Measurements from ENCODE around the gene MYO1E. TPM values are rescaled to one million over a fixed set of nuclear protein-coding genes. Genes with fewer than 3 reads are reported as not detected.

Gene MYO1E
- polyA plus RNA-seq, 3 donors: 129 to 162 (median 132) TPM

DNA sequence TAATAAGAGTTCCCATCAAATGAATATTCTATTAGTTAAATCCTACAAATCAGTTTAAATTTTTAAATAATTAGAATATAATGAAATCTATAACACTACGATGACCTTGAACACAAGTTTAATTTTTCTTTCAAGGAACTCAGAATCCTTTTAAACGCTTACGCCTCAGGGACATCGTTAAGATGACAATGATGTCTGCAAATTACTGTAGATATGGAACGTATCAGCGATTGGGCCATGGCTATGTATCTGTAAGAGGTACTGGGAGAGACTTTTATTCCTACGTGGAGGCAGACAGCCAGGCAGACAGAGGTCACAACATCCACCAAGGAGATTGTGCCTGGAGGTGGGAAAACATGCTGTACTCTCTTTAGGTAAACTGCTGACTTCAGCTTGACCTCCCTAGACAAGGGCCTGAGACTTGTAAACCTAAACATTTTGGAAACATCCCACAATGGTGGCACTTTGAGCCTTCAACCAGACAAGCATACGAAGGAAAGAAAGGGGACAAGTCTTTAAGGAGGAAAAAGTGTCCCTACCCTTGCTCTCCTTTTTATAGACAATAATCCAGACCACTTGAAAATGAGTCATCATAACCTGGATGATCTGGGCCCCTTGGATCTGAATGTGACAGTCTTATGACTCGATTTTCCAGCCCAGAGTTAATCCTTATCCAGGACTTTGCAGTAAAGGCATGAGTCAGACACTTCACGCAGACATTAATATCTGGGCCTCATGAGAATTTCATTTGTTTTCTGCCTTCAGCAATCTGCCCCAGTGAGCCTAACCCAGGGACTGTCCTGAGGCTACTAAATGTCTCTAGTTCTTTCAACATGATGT, 172.8 kb downstream of the MYO1E start:
- no peak for DNase-seq

- DNase-seq: no peak
Observed at GRCh38 chr15:59197454-59197853, 175.2 kb downstream of the MYO1E start.

DNA sequence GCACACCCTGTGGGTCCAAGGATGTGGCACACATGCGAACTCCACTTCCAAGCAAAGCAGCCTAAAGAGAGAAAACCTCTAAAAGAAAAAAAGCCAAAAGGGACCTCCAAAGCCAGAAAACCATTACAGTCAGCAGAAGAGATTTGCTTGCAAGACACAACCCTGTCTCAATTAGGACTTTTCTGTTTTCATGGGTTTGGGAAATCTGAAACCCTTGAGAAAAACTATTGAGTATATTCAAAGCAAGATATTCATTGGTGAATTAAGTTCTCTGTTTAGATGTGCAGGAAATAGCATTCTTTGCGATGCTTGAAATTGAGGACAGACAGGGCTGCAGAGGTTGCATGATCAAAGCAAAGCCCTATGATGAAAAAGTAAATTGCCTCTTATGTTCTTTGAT, 176.3 kb downstream of the MYO1E start:
- DNase-seq: no peak

DNA sequence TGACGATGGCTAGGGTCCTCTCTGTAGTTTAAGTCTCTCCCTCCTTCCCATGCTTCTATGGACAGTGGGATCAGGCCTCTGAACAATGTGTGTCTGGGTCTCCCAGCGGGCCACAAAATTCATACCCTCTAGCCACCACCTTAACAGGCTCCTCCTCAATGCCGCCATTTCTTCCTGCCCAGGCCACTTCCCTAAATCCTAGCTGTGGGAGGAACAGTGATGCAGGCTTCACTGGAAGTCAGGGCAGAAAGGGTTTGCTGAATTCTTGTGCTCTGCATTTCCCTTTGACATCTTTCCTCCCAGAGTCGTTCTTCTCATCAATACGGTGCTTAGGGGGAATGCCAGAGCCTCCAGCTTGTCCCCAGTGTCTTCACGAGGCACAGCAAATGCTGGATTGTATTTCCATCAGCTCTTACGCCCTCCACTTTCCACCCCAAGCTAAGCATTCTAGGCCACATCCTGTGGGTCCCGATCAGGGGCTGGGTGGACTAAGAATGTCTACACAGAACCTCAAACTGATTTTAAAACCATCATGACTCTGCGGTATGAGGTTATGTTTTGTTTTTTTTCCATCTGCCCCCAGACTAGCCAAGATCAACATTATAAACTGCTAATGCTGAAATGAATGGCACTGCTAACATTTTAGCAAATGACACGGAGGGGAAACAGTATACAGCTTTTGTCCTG, 177.9 kb downstream of the MYO1E start:
- no peak for DNase-seq

DNA sequence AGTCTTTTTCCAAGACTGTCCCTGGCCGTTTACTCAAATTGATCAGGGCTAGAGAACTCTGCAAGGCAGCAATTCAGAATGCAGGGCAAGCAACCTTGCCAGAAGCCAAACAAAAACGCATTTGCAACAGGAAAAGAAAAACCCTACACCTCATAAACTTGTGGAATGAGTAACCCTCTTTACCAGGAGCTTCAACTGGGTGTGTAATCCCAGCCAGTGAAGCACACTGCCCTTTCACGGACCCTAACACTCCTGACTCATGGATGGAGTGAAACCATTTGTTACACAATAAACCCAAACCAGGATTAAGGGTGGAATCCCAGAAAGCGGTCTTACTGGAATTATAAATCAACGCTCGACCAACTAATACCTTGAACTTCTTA, 180.8 kb downstream of the MYO1E start:
- DNase-seq: peak; percentile 60

DNA sequence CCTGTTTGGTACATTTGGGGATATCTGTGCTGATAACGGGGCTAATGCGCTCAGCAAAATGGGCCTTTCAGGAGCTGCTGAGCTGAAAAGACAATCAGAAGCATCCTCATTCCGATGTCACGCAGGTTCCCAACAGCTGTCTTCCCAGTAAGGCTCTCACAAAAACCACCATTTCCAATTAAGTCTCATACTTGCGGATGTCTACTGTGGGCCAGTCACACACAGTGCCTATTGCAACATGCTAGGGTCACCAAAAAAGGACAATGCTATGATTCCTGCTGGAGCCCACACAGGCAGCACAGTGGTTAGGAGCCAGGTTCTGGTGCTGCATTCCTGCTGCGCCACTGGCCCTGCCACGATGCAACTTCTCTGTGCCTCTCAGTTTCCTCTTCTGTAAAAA, 182.4 kb downstream of the MYO1E start:
- no peak for DNase-seq

DNA sequence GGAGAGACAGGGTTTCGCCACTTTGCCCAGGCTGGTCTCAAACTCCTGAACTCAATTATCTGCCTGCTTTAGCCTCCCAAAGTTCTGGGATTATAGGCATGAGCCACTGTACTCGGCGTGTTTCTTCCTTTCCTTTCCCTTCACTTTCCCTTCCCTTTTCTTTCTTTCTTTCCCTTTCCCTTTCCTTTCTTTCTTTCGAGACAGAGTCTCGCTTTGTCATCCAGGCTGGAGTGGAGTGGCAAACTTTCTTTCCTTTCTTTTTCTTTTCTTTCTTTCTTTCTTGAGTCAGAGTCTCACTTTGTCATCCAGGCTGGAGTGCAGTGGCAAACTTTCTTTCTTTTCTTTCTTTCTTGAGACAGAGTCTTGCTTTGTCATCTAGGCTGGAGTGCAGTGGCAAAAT, 183.4 kb downstream of the MYO1E start:
- no peak for DNase-seq

- DNase-seq: no peak
Observed at GRCh38 chr15:59186501-59186900, 186.2 kb downstream of the MYO1E start.

GRCh38 chr15:59185725-59186124, 186.9 kb downstream of the MYO1E start:
- DNase-seq: no peak

DNA sequence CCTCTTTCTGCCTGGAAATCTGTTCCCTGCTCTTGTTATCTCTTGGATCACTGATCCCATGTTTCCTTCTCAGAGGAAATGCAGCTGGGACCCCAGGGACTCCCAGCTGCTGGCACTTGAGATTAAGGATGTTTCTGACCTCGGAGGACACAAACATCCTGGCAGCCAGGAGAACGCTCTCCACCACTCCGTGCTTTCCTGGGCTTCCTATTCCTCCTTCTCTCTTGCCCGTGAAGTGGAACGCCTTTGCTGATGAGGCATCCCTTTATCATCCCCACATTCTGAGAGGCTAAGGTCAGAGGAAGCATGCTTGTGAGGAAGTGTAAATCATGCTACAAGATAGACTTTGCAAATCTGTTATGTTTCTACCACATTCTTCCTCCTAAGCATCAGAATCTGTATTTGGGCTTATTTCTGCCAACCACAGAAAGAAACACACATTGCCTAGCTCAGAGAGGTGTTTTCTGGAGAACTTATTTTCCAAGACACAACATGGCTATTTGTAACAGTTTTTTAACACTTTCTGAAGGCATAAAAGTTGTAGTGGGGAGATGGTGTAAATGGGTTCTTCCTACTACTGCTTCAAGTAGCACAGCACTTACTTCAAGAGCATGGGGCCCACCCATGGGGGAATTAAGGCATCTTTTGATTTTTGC, 191.6 kb downstream of the MYO1E start:
- no peak for DNase-seq

- DNase-seq: no peak
Observed at GRCh38 chr15:59179717-59180116, 193.0 kb downstream of the MYO1E start.

- no peak for DNase-seq
Observed at GRCh38 chr15:59178151-59178695, 194.4 kb downstream of the MYO1E start.

- no peak for DNase-seq
Observed at GRCh38 chr15:59177317-59177660, 195.4 kb downstream of the MYO1E start.

DNA sequence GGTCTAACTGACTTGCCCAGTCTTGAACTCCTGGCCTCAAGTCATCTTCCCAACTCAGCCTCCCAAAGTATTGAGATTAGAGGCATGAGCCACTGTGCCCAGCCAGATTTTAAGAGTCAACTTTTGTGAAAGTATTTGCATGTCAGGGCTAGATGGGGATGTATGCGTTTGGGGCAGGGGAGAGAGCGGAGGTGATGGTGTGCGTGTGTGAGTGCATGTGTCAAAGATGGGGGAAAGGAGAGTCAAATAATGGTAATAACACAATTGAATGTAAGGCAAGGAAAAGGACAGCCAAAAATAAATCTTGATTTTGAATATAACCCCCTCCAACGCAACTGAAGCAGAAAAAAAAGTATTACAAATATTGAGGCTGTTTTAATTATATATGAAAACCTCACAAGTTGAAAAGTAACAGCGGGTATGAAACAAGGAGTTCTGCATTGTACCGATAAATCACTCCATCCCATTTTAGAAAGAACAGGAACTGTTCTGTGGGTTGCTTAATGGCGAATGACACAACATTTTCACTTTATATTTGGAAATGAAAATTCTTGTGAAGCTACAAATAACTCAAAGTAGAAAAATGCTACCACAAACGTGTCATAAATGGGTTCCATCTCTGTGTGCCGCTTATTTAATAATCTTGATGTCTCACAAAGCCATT, 195.9 kb downstream of the MYO1E start:
- no peak for DNase-seq

DNA sequence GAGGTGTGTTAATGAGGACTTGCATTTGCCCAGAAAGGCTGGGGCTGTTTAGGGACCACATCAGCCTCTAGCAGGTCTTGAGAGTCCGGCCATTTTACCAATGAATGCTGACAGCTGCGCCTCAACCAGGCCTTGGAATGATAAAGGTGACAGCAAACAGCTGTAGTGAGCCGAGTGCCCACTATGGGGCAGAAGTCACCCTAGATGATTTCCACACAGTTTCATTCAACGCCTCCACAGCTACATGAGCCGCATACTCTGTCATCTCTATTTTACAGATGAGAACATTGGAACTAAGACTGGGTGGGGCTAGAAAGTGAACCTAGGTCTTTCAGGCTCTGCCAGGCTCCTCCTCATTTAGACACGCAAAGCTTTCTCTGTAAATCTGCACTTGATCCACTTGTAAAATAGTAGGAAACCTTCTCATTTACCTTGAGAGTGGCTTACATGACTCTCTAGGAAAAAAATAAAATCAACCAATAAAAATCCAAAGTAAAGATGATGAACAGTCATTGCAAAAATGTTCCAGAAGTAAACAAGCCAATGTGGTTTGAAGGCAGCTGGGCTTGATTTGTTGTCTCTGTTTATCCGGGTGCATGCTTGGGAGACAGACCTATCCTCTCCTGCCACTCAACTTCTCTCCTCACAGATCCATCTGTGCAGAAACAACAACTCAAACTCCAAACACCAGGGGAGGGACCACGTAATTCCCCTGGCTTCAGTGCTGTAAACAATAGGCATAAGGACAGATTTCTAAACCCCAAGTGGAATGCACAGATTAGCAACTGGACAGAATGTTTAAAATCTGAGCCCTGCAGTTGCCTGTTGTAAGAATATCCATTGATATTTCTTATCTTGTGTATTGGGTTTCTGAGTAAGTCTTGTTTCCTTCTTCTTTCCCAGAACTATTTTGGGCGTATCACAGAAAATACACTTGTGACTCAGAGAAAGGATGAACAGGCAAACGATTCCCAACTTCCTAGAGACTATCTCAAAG, 197.5 kb downstream of the MYO1E start:
- DNase-seq: no peak

- DNase-seq: no peak
Observed at GRCh38 chr15:59174151-59174834, 198.4 kb downstream of the MYO1E start.

GRCh38 chr15:59173194-59173593, 199.5 kb downstream of the MYO1E start:
- DNase-seq: no peak

- DNase-seq: no peak
Observed at GRCh38 chr15:59172289-59172901, 200.3 kb downstream of the MYO1E start.

- DNase-seq: no peak
Observed at GRCh38 chr15:59171067-59171397, 201.6 kb downstream of the MYO1E start.

All from renal pelvis (tissue), 4 donors.